Sigmoid colon (tissue), 4 donors: ENCODE measurements around the gene POLR1A.

Experiments
- CTCF ChIP-seq, 4 experiments: fragments of 450-650 bp in 3 of 4; fragments of 200-600 bp in 1 of 4; IDR thresholded peaks; one replicate each; pipeline ENCODE4 v1.5.1; 2016 to 2019; ENCODE audit warnings: antibody characterized with exemption in 4 of 4, mild to moderate bottlenecking in 3 of 4, moderate library complexity in 2 of 4
- POLR2AphosphoS5 ChIP-seq, 4 donors: sonication (generic); formaldehyde crosslinking; IDR thresholded peaks; one replicate each; pipeline ENCODE4 v1.6.1; 2017; ENCODE audit warnings: antibody characterized with exemption in 4 of 4

- TF ChIP-seq CTCF (IDR thresholded peaks at IDR 0.05) (no peak), POLR2AphosphoS5 (IDR thresholded peaks at IDR 0.05) (no peak)
Observed at GRCh38 chr2:86033751-86034692, 71.7 kb downstream of the POLR1A start.
